ENCODE measurements around the gene FYB1. TPM values are rescaled to one million over a fixed set of nuclear protein-coding genes. Genes with fewer than 3 reads are reported as not detected.

The FYB1 gene
- total RNA-seq, 4 donors from 2014 or later, result 1.8 to 16.5 (median 4.8) TPM

GRCh38 chr5:39157701-39158100, 61.7 kb downstream of the FYB1 start:
- H3K27ac ChIP-seq, result no peak overlapping the region
- no peaks in the 10 kb centered on the region for H3K36me3 ChIP-seq
- no peaks in the 10 kb centered on the region for H3K27me3 ChIP-seq
- peaks cover 0 to 9% of the 10 kb centered on the region in 2 donors for H3K4me1 ChIP-seq
- no peak for DNase-seq
- no peak overlapping the region for H3K4me3 ChIP-seq
- TF ChIP-seq CTCF (IDR thresholded peaks at IDR 0.05) (no peak), POLR2A (IDR thresholded peaks at IDR 0.05) (no peak)
- intact Hi-C loops (cut with DNase I; ENCODE audit: low total_unique reads), result no loop called here
- no peaks in the 10 kb centered on the region for H3K9me3 ChIP-seq

GRCh38 chr5:39156082-39156481, 63.3 kb downstream of the FYB1 start:
- Histone ChIP-seq H3K27ac (no peak overlapping the region), H3K4me1 (peaks cover 0 to 9% of the 10 kb centered on the region in 2 donors), H3K27me3 (no peaks in the 10 kb centered on the region), H3K4me3 (no peak overlapping the region), H3K9me3 (no peaks in the 10 kb centered on the region), H3K36me3 (no peaks in the 10 kb centered on the region)
- TF ChIP-seq CTCF (IDR thresholded peaks at IDR 0.05), result no peak
- TF ChIP-seq POLR2A (IDR thresholded peaks at IDR 0.05), result no peak
- intact Hi-C loops (cut with DNase I; ENCODE audit: low total_unique reads), result no loop called here
- no peak for DNase-seq

GRCh38 chr5:39151745-39152144, 67.6 kb downstream of the FYB1 start:
- no peaks in the 10 kb centered on the region for H3K36me3 ChIP-seq
- TF ChIP-seq POLR2A (IDR thresholded peaks at IDR 0.05) (no peak), CTCF (IDR thresholded peaks at IDR 0.05) (no peak)
- DNase-seq, result no peak
- intact Hi-C loops (cut with DNase I; ENCODE audit: low total_unique reads), result no loop called here
- no peaks in the 10 kb centered on the region for H3K9me3 ChIP-seq
- H3K27me3 ChIP-seq, result no peaks in the 10 kb centered on the region
- H3K27ac ChIP-seq, result no peak overlapping the region
- H3K4me3 ChIP-seq, result no peak overlapping the region
- H3K4me1 ChIP-seq, result peaks cover 0 to 1% of the 10 kb centered on the region in 2 donors

- Histone ChIP-seq H3K27ac (no peak overlapping the region), H3K27me3 (no peaks in the 10 kb centered on the region), H3K4me1 (no peaks in the 10 kb centered on the region), H3K4me3 (no peak overlapping the region), H3K36me3 (no peaks in the 10 kb centered on the region), H3K9me3 (no peaks in the 10 kb centered on the region)
- TF ChIP-seq CTCF (IDR thresholded peaks at IDR 0.05) (no peak), POLR2A (IDR thresholded peaks at IDR 0.05) (no peak)
- intact Hi-C loops (cut with DNase I; ENCODE audit: low total_unique reads), result no loop called here
- DNase-seq, result no peak
Measured at GRCh38 chr5:39149966-39150365, 69.4 kb downstream of the FYB1 start.

- DNase-seq, result no peak
- TF ChIP-seq POLR2A (IDR thresholded peaks at IDR 0.05) (no peak), CTCF (IDR thresholded peaks at IDR 0.05) (peak; percentile 25 to 37 (median 30))
- Histone ChIP-seq H3K4me3 (no peak overlapping the region), H3K9me3 (no peaks in the 10 kb centered on the region), H3K4me1 (no peaks in the 10 kb centered on the region), H3K27me3 (no peaks in the 10 kb centered on the region), H3K36me3 (no peaks in the 10 kb centered on the region), H3K27ac (no peak overlapping the region)
- intact Hi-C loops (cut with DNase I; ENCODE audit: low total_unique reads), result no loop called here
Measured at GRCh38 chr5:39148983-39149534, 70.3 kb downstream of the FYB1 start.
